Stimulated activated memory B cell treated with anti-CD40 and anti-IgM and Interleukin-4, amounts not matched to agents 10 μg/mL and 1 μg/mL and 100 μg/mL, for 72 hours (primary cell): ENCODE measurements around the gene GLDC.
"Not testable (repeated sequence)": the region's sequence is repeated elsewhere in the genome, so short reads cannot be mapped to it uniquely, and the experiment has no call there.

Experiments used
- ATAC-seq: fragments of 150-1000 bp; cut with Tn5 transposase; 2 replicates; pipeline ENCODE4 v1.10.0; 2021
- H3K27ac Mint-ChIP-seq: one replicate; pipeline ENCODE4 v1.8.0; 2022; ENCODE audit warnings: mild to moderate bottlenecking, mixed read lengths
- H3K27me3 Mint-ChIP-seq: one replicate; pipeline ENCODE4 v1.8.0; 2022; ENCODE audit warnings: mixed read lengths
- H3K36me3 Mint-ChIP-seq: one replicate; pipeline ENCODE4 v1.8.0; 2022; ENCODE audit warnings: mixed read lengths
- H3K4me1 Mint-ChIP-seq: one replicate; pipeline ENCODE4 v1.8.0; 2022; ENCODE audit warnings: mixed read lengths
- H3K4me3 Mint-ChIP-seq: one replicate; pipeline ENCODE4 v1.8.0; 2022; ENCODE audit warnings: mild to moderate bottlenecking, moderate library complexity, mixed read lengths
- H3K9me3 Mint-ChIP-seq: one replicate; pipeline ENCODE4 v1.8.0; 2022; ENCODE audit warnings: mixed read lengths

Gene GLDC

GRCh38 chr9:6549106-6549800 lies 96.3 kb downstream of the GLDC start:
- H3K36me3 Mint-ChIP-seq: no peaks in the 10 kb centered on the region
- no peaks in the 10 kb centered on the region for H3K4me1 Mint-ChIP-seq
- no peak overlapping the region for H3K27ac Mint-ChIP-seq
- H3K9me3 Mint-ChIP-seq: no peaks in the 10 kb centered on the region
- H3K27me3 Mint-ChIP-seq: no peaks in the 10 kb centered on the region
- no peak for ATAC-seq
- H3K4me3 Mint-ChIP-seq: no peak overlapping the region

- Mint-ChIP-seq H3K4me3 (no peak overlapping the region), H3K27me3 (no peaks in the 10 kb centered on the region), H3K9me3 (no peaks in the 10 kb centered on the region), H3K4me1 (no peaks in the 10 kb centered on the region), H3K27ac (no peak overlapping the region), H3K36me3 (no peaks in the 10 kb centered on the region)
- no peak for ATAC-seq
Observed at GRCh38 chr9:6545017-6545691, 100.4 kb downstream of the GLDC start.

GRCh38 chr9:6543204-6543603 lies 102.3 kb downstream of the GLDC start:
- Mint-ChIP-seq H3K36me3 (no peaks in the 10 kb centered on the region), H3K4me3 (no peak overlapping the region), H3K27me3 (no peaks in the 10 kb centered on the region), H3K27ac (no peak overlapping the region), H3K4me1 (no peaks in the 10 kb centered on the region), H3K9me3 (no peaks in the 10 kb centered on the region)
- ATAC-seq: no peak

- ATAC-seq, H3K27ac Mint-ChIP-seq, H3K9me3 Mint-ChIP-seq, H3K4me1 Mint-ChIP-seq, H3K36me3 Mint-ChIP-seq, H3K4me3 Mint-ChIP-seq, H3K27me3 Mint-ChIP-seq: not testable (repeated sequence)
Observed at GRCh38 chr9:6542617-6543016, 102.9 kb downstream of the GLDC start.

- H3K9me3 Mint-ChIP-seq: no peaks in the 10 kb centered on the region
- ATAC-seq: no peak
- H3K36me3 Mint-ChIP-seq: no peaks in the 10 kb centered on the region
- H3K27me3 Mint-ChIP-seq: no peaks in the 10 kb centered on the region
- no peaks in the 10 kb centered on the region for H3K4me1 Mint-ChIP-seq
- no peak overlapping the region for H3K4me3 Mint-ChIP-seq
- H3K27ac Mint-ChIP-seq: no peak overlapping the region
Observed at GRCh38 chr9:6538666-6539071, 106.9 kb downstream of the GLDC start.

- Mint-ChIP-seq H3K4me3 (no peak overlapping the region), H3K9me3 (no peaks in the 10 kb centered on the region), H3K36me3 (no peaks in the 10 kb centered on the region), H3K27ac (no peak overlapping the region), H3K4me1 (no peaks in the 10 kb centered on the region), H3K27me3 (no peaks in the 10 kb centered on the region)
- no peak for ATAC-seq
Observed at GRCh38 chr9:6535594-6535993, 109.9 kb downstream of the GLDC start.

- Mint-ChIP-seq H3K9me3 (peaks cover 3% of the 10 kb centered on the region), H3K4me1 (no peaks in the 10 kb centered on the region), H3K27me3 (no peaks in the 10 kb centered on the region), H3K36me3 (peaks cover 35% of the 10 kb centered on the region), H3K27ac (no peak overlapping the region), H3K4me3 (no peak overlapping the region)
- ATAC-seq: no peak
Observed at GRCh38 chr9:6525326-6526045, 120.0 kb downstream of the GLDC start.

GRCh38 chr9:6522263-6522662 lies 123.3 kb downstream of the GLDC start:
- H3K9me3 Mint-ChIP-seq: peaks cover 6% of the 10 kb centered on the region
- H3K27me3 Mint-ChIP-seq: no peaks in the 10 kb centered on the region
- no peaks in the 10 kb centered on the region for H3K4me1 Mint-ChIP-seq
- no peak for ATAC-seq
- no peak overlapping the region for H3K4me3 Mint-ChIP-seq
- peaks cover 58% of the 10 kb centered on the region for H3K36me3 Mint-ChIP-seq
- H3K27ac Mint-ChIP-seq: no peak overlapping the region

GRCh38 chr9:6512085-6512657 lies 133.4 kb downstream of the GLDC start:
- H3K27ac Mint-ChIP-seq: no peak overlapping the region
- peaks cover 34% of the 10 kb centered on the region for H3K36me3 Mint-ChIP-seq
- no peaks in the 10 kb centered on the region for H3K27me3 Mint-ChIP-seq
- H3K4me1 Mint-ChIP-seq: peaks cover 6% of the 10 kb centered on the region
- no peak overlapping the region for H3K4me3 Mint-ChIP-seq
- ATAC-seq: no peak
- no peaks in the 10 kb centered on the region for H3K9me3 Mint-ChIP-seq

- no peaks in the 10 kb centered on the region for H3K27me3 Mint-ChIP-seq
- H3K4me3 Mint-ChIP-seq: no peak overlapping the region
- ATAC-seq: no peak
- H3K27ac Mint-ChIP-seq: no peak overlapping the region
- H3K36me3 Mint-ChIP-seq: peaks cover 52% of the 10 kb centered on the region
- H3K4me1 Mint-ChIP-seq: no peaks in the 10 kb centered on the region
- no peaks in the 10 kb centered on the region for H3K9me3 Mint-ChIP-seq
Observed at GRCh38 chr9:6506571-6506970, 139.0 kb downstream of the GLDC start.

- H3K4me3 Mint-ChIP-seq: no peak overlapping the region
- H3K9me3 Mint-ChIP-seq: no peaks in the 10 kb centered on the region
- no peaks in the 10 kb centered on the region for H3K27me3 Mint-ChIP-seq
- no peaks in the 10 kb centered on the region for H3K4me1 Mint-ChIP-seq
- ATAC-seq: no peak
- H3K27ac Mint-ChIP-seq: no peak overlapping the region
- peaks cover 43% of the 10 kb centered on the region for H3K36me3 Mint-ChIP-seq
Observed at GRCh38 chr9:6502399-6502798, 143.1 kb downstream of the GLDC start.

GRCh38 chr9:6501526-6502210 lies 143.9 kb downstream of the GLDC start:
- H3K27me3 Mint-ChIP-seq: no peaks in the 10 kb centered on the region
- H3K36me3 Mint-ChIP-seq: peaks cover 47% of the 10 kb centered on the region
- no peak overlapping the region for H3K27ac Mint-ChIP-seq
- no peaks in the 10 kb centered on the region for H3K9me3 Mint-ChIP-seq
- no peaks in the 10 kb centered on the region for H3K4me1 Mint-ChIP-seq
- no peak for ATAC-seq
- H3K4me3 Mint-ChIP-seq: no peak overlapping the region

GRCh38 chr9:6498982-6499381 lies 146.5 kb downstream of the GLDC start:
- no peak overlapping the region for H3K4me3 Mint-ChIP-seq
- no peaks in the 10 kb centered on the region for H3K4me1 Mint-ChIP-seq
- H3K36me3 Mint-ChIP-seq: peaks cover 38% of the 10 kb centered on the region
- H3K9me3 Mint-ChIP-seq: no peaks in the 10 kb centered on the region
- ATAC-seq: no peak
- no peak overlapping the region for H3K27ac Mint-ChIP-seq
- H3K27me3 Mint-ChIP-seq: no peaks in the 10 kb centered on the region

GRCh38 chr9:6495466-6495865 lies 150.1 kb downstream of the GLDC start:
- no peaks in the 10 kb centered on the region for H3K27me3 Mint-ChIP-seq
- no peaks in the 10 kb centered on the region for H3K4me1 Mint-ChIP-seq
- no peak for ATAC-seq
- no peak overlapping the region for H3K27ac Mint-ChIP-seq
- H3K4me3 Mint-ChIP-seq: no peak overlapping the region
- H3K36me3 Mint-ChIP-seq: peaks cover 35% of the 10 kb centered on the region
- H3K9me3 Mint-ChIP-seq: no peaks in the 10 kb centered on the region

- peaks cover 37% of the 10 kb centered on the region for H3K36me3 Mint-ChIP-seq
- no peaks in the 10 kb centered on the region for H3K27me3 Mint-ChIP-seq
- no peaks in the 10 kb centered on the region for H3K4me1 Mint-ChIP-seq
- ATAC-seq: no peak
- H3K27ac Mint-ChIP-seq: no peak overlapping the region
- no peaks in the 10 kb centered on the region for H3K9me3 Mint-ChIP-seq
- no peak overlapping the region for H3K4me3 Mint-ChIP-seq
Observed at GRCh38 chr9:6490863-6491262, 154.7 kb downstream of the GLDC start.
